HG03139 (cell line): ENCODE data around the gene MAML3.

Experiments
- ATAC-seq: cut with Tn5 transposase; IDR thresholded peaks from one replicate; pipeline ENCODE4 v1.9.1; 2021; ENCODE audit not compliant: unreplicated experiment

Gene MAML3

GRCh38 chr4:139672215-139672614, 481.8 kb downstream of the MAML3 start:
- ATAC-seq, result no peak

DNA sequence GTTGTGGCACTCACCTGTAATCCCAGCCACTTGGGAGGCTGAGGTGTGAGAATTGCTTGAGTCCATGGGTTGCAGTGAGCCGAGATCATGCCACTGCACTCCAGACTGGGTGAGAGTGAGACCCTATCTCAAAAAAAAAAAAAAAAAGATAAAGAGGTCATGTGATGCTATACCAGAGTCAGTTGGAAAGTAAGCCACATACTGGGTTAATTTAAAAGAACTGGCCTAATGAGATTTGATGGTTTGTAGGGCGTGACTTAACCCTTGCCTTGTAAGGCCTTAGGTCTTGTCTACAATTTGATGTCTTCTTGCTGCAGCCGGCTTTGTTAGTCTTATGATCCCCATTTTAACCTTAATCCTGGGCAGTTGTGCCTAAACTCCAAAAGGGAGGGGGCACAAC, 483.2 kb downstream of the MAML3 start:
- ATAC-seq, result no peak

DNA sequence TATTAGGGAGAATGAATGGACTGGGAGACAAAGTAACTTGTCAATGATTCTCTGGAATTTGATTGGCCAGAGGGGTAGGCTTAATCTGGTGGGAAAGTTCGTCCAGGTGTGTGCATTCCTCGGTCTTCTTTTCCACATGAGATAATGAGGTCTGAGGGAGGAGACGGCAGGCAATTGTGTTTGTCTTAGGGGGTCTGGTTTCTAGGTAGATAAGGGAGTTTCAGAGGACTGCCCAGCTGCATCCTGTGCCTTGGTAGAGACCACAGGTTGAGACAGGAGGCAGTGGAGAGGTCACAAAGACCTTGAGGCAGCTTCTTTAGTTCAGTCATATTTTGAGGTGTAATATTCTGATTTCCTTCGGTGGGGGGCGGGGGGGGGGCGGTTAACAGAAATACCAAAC, 484.1 kb downstream of the MAML3 start:
- no peak for ATAC-seq

DNA sequence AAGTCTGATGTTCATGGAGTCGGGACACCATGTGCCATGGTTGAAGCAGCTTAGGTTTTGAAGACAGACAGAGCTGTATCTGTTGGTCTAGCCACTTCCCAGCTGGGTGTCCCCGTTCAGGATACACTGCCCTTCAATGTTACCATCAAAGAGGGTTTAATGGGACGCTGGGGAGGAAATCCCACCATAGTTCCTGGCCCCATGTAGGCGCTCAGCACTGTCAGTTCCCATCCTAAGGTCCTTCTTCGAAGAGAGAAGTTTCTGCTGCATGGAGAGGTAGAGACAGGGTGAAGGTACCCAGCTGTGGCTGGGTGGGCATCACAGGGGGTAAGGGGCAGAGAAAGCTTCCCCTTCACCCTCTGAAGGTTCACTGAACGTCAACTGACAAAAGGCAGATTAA, 484.6 kb downstream of the MAML3 start:
- ATAC-seq, result no peak

DNA sequence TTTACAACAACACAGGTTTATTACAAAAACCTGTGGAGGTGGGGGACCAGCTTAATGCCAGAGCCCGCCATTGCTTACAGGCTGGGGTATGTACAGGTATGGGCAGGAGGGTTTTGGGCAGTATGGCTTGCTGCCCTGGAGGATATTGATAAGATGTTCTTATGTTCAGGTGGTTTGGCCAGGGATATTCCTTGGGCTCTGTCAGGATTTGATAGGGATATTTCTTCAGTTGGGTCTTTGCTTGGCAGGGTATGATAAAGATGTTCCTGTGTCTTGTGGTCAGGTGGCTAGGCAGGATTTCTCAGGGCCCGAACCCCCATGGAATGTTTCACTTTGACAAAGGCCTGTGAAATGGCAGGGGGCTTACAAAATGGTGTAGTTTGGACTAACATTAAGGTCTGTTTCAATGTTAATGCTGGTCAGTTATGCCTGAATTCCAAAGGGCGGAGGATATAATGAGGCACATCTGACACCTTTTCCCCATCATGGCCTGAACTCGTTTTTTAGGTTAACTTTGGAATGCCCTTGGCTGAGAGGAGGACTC, 485.3 kb downstream of the MAML3 start:
- no peak for ATAC-seq

DNA sequence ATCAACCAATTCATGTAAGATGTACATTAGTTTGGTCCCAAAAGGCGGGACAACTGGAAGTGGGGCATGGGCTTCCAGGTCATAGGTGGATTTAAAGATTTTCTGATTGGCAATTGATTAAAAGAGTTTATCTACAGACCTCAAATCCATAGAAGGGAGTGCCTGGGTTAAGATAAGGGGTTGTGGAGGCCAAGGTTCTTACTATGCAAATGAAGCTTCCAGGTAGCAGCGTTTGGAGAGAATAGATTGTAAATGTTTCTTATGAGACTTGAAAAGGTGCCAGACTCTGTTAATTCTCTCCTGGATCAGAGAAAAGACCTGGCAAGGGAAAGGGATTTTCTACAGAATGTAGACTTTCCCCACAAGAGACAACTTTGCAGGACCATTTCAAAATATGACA, 485.9 kb downstream of the MAML3 start:
- ATAC-seq, result no peak
